Body of pancreas (tissue), 4 donors: ENCODE data around the gene DLG2. TPM values are rescaled to one million over a fixed set of nuclear protein-coding genes. Genes with fewer than 3 reads are reported as not detected.
A peak's percentile ranks its signal among the peaks of the same experiment; 100 is the strongest.
"Not testable (repeated sequence)": the region's sequence is repeated elsewhere in the genome, so short reads cannot be mapped to it uniquely, and the experiment has no call there.

Experiments
- ATAC-seq: fragments of 150-250 bp; one replicate; pipeline ENCODE4 v1.9.1; 2016
- DNase-seq, 4 donors: peaks; one replicate each; pipeline ENCODE4 v3.0.0-alpha.2; 2019
- H3K27ac ChIP-seq, 4 donors: fragments of 200-600 bp; sonication (generic); 1 replicate in 3 of 4; 2 replicates in 1 of 4; pipeline versions ENCODE4 v1.5.1 to v1.6.1; 2016 to 2019; ENCODE audit warnings: mild to moderate bottlenecking in 1 of 4, mixed read lengths in 1 of 4, moderate library complexity in 1 of 4
- H3K27me3 ChIP-seq, 2 donors: fragments of 200-600 bp; sonication (generic); one replicate each; pipeline ENCODE4 v1.6.0; 2016; ENCODE audit warnings: mild to moderate bottlenecking in 1 of 2
- H3K36me3 ChIP-seq, 2 donors: fragments of 200-600 bp; sonication (generic); replicated peaks in 1 of 2; 2 replicates each; pipeline ENCODE4 v1.5.1; 2016; ENCODE audit warnings: low read depth in 2 of 2; ENCODE audit not compliant: insufficient read depth in 1 of 2
- H3K4me1 ChIP-seq: fragments of 200-600 bp; sonication (generic); one replicate; pipeline ENCODE4 v1.6.0; 2016
- H3K4me3 ChIP-seq, 2 donors: fragments of 200-600 bp; sonication (generic); 1 replicate in 1 of 2; 2 replicates in 1 of 2; pipeline ENCODE4 v1.5.1; 2016 to 2019
- H3K9me3 ChIP-seq, 3 donors: fragments of 200-600 bp; sonication (generic); 1 replicate in 2 of 3; 2 replicates in 1 of 3; pipeline ENCODE4 v1.5.1; 2016
- CTCF ChIP-seq, 7 experiments: fragments of 450-650 bp in 4 of 7; fragments of 200-600 bp in 3 of 7; sonication (generic) in 3 of 7; IDR thresholded peaks; one replicate each; pipeline ENCODE4 v1.5.1; 2016 to 2019; ENCODE audit warnings: antibody characterized with exemption in 7 of 7
- POLR2A ChIP-seq, 3 donors: fragments of 450-650 bp; IDR thresholded peaks; one replicate each; pipeline ENCODE4 v1.6.1; 2016; ENCODE audit warnings: antibody characterized with exemption in 3 of 3, mild to moderate bottlenecking in 2 of 3
- WGBS, 2 donors: methylation state at CpG; one replicate each; pipeline ENCODE4 v1.1.5; 2017; 5-methylcytosine and 5-hydroxymethylcytosine counted together
- intact Hi-C: fragments of 100-400 bp; cut with DNase I; formaldehyde crosslinking; loops from one replicate; pipeline ENCODE4 v1.15.1; 2023
- total RNA-seq, 2 donors: library from RNA; depleted of rRNA; stranded (reverse); fragments of >200 nt; gene quantifications; one replicate each; pipeline ENCODE4 v1.1.0, GENCODE V29; 2016

The DLG2 gene
- total RNA-seq, 2 donors from 2014 or later, result 6.0 to 13.2 TPM

GRCh38 chr11:84316866-84317555 is 1310.1 kb downstream of the DLG2 start:
- DNase-seq (peak in 2 of 4 donors; percentile 13 to 22), ATAC-seq (no peak)
- Histone ChIP-seq H3K4me3 (no peak overlapping the region), H3K4me1 (no peaks in the 10 kb centered on the region), H3K36me3 (no peaks in the 10 kb centered on the region), H3K27ac (no peak overlapping the region), H3K9me3 (no peaks in the 10 kb centered on the region), H3K27me3 (no peaks in the 10 kb centered on the region)
- TF ChIP-seq POLR2A (IDR thresholded peaks at IDR 0.05) (no peak), CTCF (IDR thresholded peaks at IDR 0.05) (no peak)
- 41 to 44% methylated on average over 15 of the region's 15 CpGs for WGBS, 2 donors
- intact Hi-C loops, result loop anchor here (10.0 kb wide), 1 partner anchor 62 kb away; no protein-coding TSS in a partner anchor

GRCh38 chr11:84313830-84314359 is 1313.2 kb downstream of the DLG2 start:
- Histone ChIP-seq H3K36me3 (no peaks in the 10 kb centered on the region), H3K27me3 (no peaks in the 10 kb centered on the region), H3K27ac (no peak overlapping the region), H3K4me3 (no peak overlapping the region), H3K9me3 (no peaks in the 10 kb centered on the region), H3K4me1 (no peaks in the 10 kb centered on the region)
- WGBS, 2 donors, result 47 to 58% methylated on average over 4 of the region's 4 CpGs
- TF ChIP-seq POLR2A (IDR thresholded peaks at IDR 0.05) (no peak), CTCF (IDR thresholded peaks at IDR 0.05) (no peak)
- DNase-seq (no peak), ATAC-seq (no peak)
- intact Hi-C loops, result loop anchor here (10.0 kb wide), 1 partner anchor 59 kb away; no protein-coding TSS in a partner anchor

- Histone ChIP-seq H3K9me3 (no peaks in the 10 kb centered on the region), H3K27me3 (no peaks in the 10 kb centered on the region), H3K4me3 (no peak overlapping the region), H3K27ac (no peak overlapping the region), H3K4me1 (no peaks in the 10 kb centered on the region), H3K36me3 (no peaks in the 10 kb centered on the region)
- intact Hi-C loops, result loop anchor here (10.0 kb wide), 1 partner anchor 55 kb away; no protein-coding TSS in a partner anchor
- 50 to 57% methylated on average over 1 of the region's 1 CpG for WGBS, 2 donors
- no peak for ATAC-seq
- TF ChIP-seq POLR2A (IDR thresholded peaks at IDR 0.05), result no peak
- TF ChIP-seq CTCF (IDR thresholded peaks at IDR 0.05), result no peak
- no peak for DNase-seq
These were observed 1316.9 kb downstream of the DLG2 start for GRCh38 chr11:84310268-84310667.

- H3K4me3 ChIP-seq, H3K36me3 ChIP-seq, ATAC-seq, DNase-seq, intact Hi-C loops, H3K4me1 ChIP-seq, H3K27ac ChIP-seq, H3K27me3 ChIP-seq, H3K9me3 ChIP-seq: not testable (repeated sequence)
- whole genome bisulfite sequencing, 2 donors, result 97% methylated on average over 12 to 29 of the region's 33 CpGs
These were observed 1318.7 kb downstream of the DLG2 start for GRCh38 chr11:84308491-84308890.

- no peak for TF ChIP-seq CTCF (IDR thresholded peaks at IDR 0.05)
- no peak for TF ChIP-seq POLR2A (IDR thresholded peaks at IDR 0.05)
- H3K27ac ChIP-seq, result no peak overlapping the region
- 58 to 59% methylated on average over 1 of the region's 1 CpG for WGBS, 2 donors
- no peaks in the 10 kb centered on the region for H3K27me3 ChIP-seq
- no peak overlapping the region for H3K4me3 ChIP-seq
- H3K9me3 ChIP-seq, result no peaks in the 10 kb centered on the region
- no peaks in the 10 kb centered on the region for H3K4me1 ChIP-seq
- ATAC-seq, result no peak
- intact Hi-C loops, result no loop called here
- no peak for DNase-seq
- H3K36me3 ChIP-seq, result no peaks in the 10 kb centered on the region
These were observed 1327.1 kb downstream of the DLG2 start for GRCh38 chr11:84300092-84300491.
